H9 (cell line): ENCODE data around the gene PAK1. TPM values are rescaled to one million over a fixed set of nuclear protein-coding genes. Genes with fewer than 3 reads are reported as not detected.

Source experiments
- DNase-seq: peaks from one replicate; pipeline ENCODE4 v3.0.0-alpha.2; 2017
- H2AFZ ChIP-seq: one replicate; pipeline ENCODE4 v1.6.1; 2013; ENCODE audit warnings: mild to moderate bottlenecking, low read length, control low read depth, moderate library complexity
- H2AK5ac ChIP-seq: 2 replicates; pipeline ENCODE4 v1.6.1; 2013; ENCODE audit warnings: low read length, control low read depth, mixed read lengths; ENCODE audit not compliant: insufficient read length
- H2BK120ac ChIP-seq: one replicate; pipeline ENCODE4 v1.6.1; 2013; ENCODE audit warnings: low read depth, mild to moderate bottlenecking, low read length, control low read depth, inconsistent platforms; ENCODE audit not compliant: poor library complexity, severe bottlenecking
- H2BK12ac ChIP-seq: 2 replicates; pipeline ENCODE4 v1.6.1; 2013; ENCODE audit warnings: low read length, control low read depth, mixed read lengths, low read depth; ENCODE audit not compliant: insufficient read length
- H2BK15ac ChIP-seq: 2 replicates; pipeline ENCODE4 v1.6.1; 2013; ENCODE audit warnings: low read depth, low read length, control low read depth
- H2BK20ac ChIP-seq: one replicate; pipeline ENCODE4 v1.6.1; 2013; ENCODE audit warnings: low read depth, mild to moderate bottlenecking, low read length, control low read depth, inconsistent platforms; ENCODE audit not compliant: poor library complexity, severe bottlenecking
- H2BK5ac ChIP-seq: 2 replicates; pipeline ENCODE4 v1.6.1; 2013; ENCODE audit warnings: low read length, control low read depth, mixed read lengths; ENCODE audit not compliant: insufficient read length
- H3K14ac ChIP-seq: 2 replicates; pipeline ENCODE4 v1.6.1; 2013; ENCODE audit warnings: low read length, control low read depth; ENCODE audit not compliant: insufficient read depth
- H3K18ac ChIP-seq: 2 replicates; pipeline ENCODE4 v1.6.1; 2013; ENCODE audit warnings: low read depth, mild to moderate bottlenecking, mixed read lengths, low read length, control low read depth; ENCODE audit not compliant: insufficient read length
- H3K23ac ChIP-seq: 2 replicates; pipeline ENCODE4 v1.6.1; 2013; ENCODE audit warnings: low read length, control low read depth, mixed read lengths, low read depth; ENCODE audit not compliant: insufficient read length
- H3K23me2 ChIP-seq: 2 replicates; pipeline ENCODE4 v1.6.1; 2013; ENCODE audit warnings: low read depth, mild to moderate bottlenecking, mixed read lengths, low read length, control low read depth; ENCODE audit not compliant: insufficient read length, poor library complexity, severe bottlenecking
- H3K27ac ChIP-seq: 2 replicates; pipeline ENCODE4 v1.5.1; 2013; ENCODE audit warnings: low read length, control low read depth, mixed read lengths, low read depth; ENCODE audit not compliant: insufficient read length
- H3K27me3 ChIP-seq: 2 replicates; pipeline ENCODE4 v1.6.1; 2013; ENCODE audit warnings: low read length, control low read depth, inconsistent platforms; ENCODE audit not compliant: insufficient read depth
- H3K4ac ChIP-seq: 2 replicates; pipeline ENCODE4 v1.6.1; 2013; ENCODE audit warnings: low read depth, mild to moderate bottlenecking, control low read depth, inconsistent platforms, low read length, moderate library complexity
- H3K4me1 ChIP-seq: 2 replicates; pipeline ENCODE4 v1.6.1; 2013; ENCODE audit warnings: low read length, control low read depth, inconsistent platforms; ENCODE audit not compliant: insufficient read depth
- H3K4me2 ChIP-seq: 2 replicates; pipeline ENCODE4 v1.6.1; 2013; ENCODE audit warnings: low read length, control low read depth, mixed read lengths; ENCODE audit not compliant: insufficient read length, insufficient read depth
- H3K56ac ChIP-seq: 2 replicates; pipeline ENCODE4 v1.6.1; 2013; ENCODE audit warnings: low read depth, mild to moderate bottlenecking, mixed read lengths, low read length, control low read depth; ENCODE audit not compliant: insufficient read length
- H3K79me1 ChIP-seq: 2 replicates; pipeline ENCODE4 v1.6.1; 2013; ENCODE audit warnings: low read depth, mild to moderate bottlenecking, moderate library complexity, low read length, control low read depth, inconsistent platforms; ENCODE audit not compliant: insufficient read depth, poor library complexity, severe bottlenecking
- H3K79me2 ChIP-seq: 2 replicates; pipeline ENCODE4 v1.6.1; 2013; ENCODE audit warnings: low read length, control low read depth, inconsistent platforms; ENCODE audit not compliant: insufficient read depth
- H3K9ac ChIP-seq: 2 replicates; pipeline ENCODE4 v1.6.1; 2013; ENCODE audit warnings: low read length, control low read depth, mixed read lengths; ENCODE audit not compliant: insufficient read length; ENCODE audit errors: extremely low read depth
- H3K9me3 ChIP-seq: one replicate; pipeline ENCODE4 v1.6.1; 2013; ENCODE audit warnings: low read depth, low read length, inconsistent platforms; ENCODE audit not compliant: control insufficient read depth
- H3T11ph ChIP-seq: one replicate; pipeline ENCODE4 v1.6.1; 2013; ENCODE audit warnings: mild to moderate bottlenecking, low read length, control low read depth, inconsistent platforms
- H4K20me1 ChIP-seq: one replicate; pipeline ENCODE4 v1.6.1; 2013; ENCODE audit not compliant: control insufficient read depth, insufficient read length, insufficient read depth
- H4K5ac ChIP-seq: 2 replicates; pipeline ENCODE4 v1.6.1; 2013; ENCODE audit warnings: low read depth, mild to moderate bottlenecking, mixed read lengths, low read length, control low read depth; ENCODE audit not compliant: insufficient read length
- H4K8ac ChIP-seq: replicated peaks from 2 replicates; pipeline ENCODE4 v1.6.1; 2013; ENCODE audit warnings: low read length, control low read depth, mixed read lengths, low read depth; ENCODE audit not compliant: insufficient read length
- H4K91ac ChIP-seq: 2 replicates; pipeline ENCODE4 v1.6.1; 2013; ENCODE audit warnings: low read depth, mild to moderate bottlenecking, moderate library complexity, mixed read lengths, low read length, control low read depth; ENCODE audit not compliant: insufficient read length
- H3K27ac Mint-ChIP-seq, 3 experiments: 2 replicates in 2 of 3; 3 replicates in 1 of 3; pipeline ENCODE4 v1.8.0; 2020 to 2021; ENCODE audit warnings: mixed read lengths in 3 of 3, mild to moderate bottlenecking in 1 of 3, moderate library complexity in 1 of 3
- H3K27me3 Mint-ChIP-seq: 2 replicates; pipeline ENCODE4 v1.8.0; 2021; ENCODE audit warnings: low read depth, mild to moderate bottlenecking, moderate library complexity, mixed read lengths
- H3K36me3 Mint-ChIP-seq, 3 experiments: 2 replicates in 2 of 3; 3 replicates in 1 of 3; pipeline ENCODE4 v1.8.0; 2020 to 2021; ENCODE audit warnings: low read depth in 3 of 3, mixed read lengths in 3 of 3; ENCODE audit not compliant: insufficient read depth in 1 of 3
- H3K4me1 Mint-ChIP-seq, 2 experiments: 2 replicates each; pipeline ENCODE4 v1.8.0; 2020; ENCODE audit warnings: mixed read lengths in 2 of 2
- H3K4me3 Mint-ChIP-seq, 2 experiments: 2 replicates in 1 of 2; 3 replicates in 1 of 2; pipeline ENCODE4 v1.8.0; 2020 to 2021; ENCODE audit warnings: mild to moderate bottlenecking in 2 of 2, mixed read lengths in 2 of 2, moderate library complexity in 1 of 2
- H3K9me3 Mint-ChIP-seq, 2 experiments: 2 replicates in 1 of 2; 3 replicates in 1 of 2; pipeline ENCODE4 v1.8.0; 2020; ENCODE audit warnings: mild to moderate bottlenecking in 2 of 2, mixed read lengths in 2 of 2, moderate library complexity in 1 of 2
- total RNA-seq: library from RNA; stranded (reverse); gene quantifications from 2 replicates; pipeline ENCODE4 v1.2.1, GENCODE V29; 2021
- TF ChIP-seq, protein P1 (sequence below): fragments of 200-600 bp; sonication (generic); conservative IDR thresholded peaks from 3 replicates; pipeline ENCODE4 v1.8.0; 2021; ENCODE audit warnings: antibody characterized with exemption, mild to moderate bottlenecking

Gene PAK1
- total RNA-seq, 1 experiment from 2014 or later: 122 TPM

DNA sequence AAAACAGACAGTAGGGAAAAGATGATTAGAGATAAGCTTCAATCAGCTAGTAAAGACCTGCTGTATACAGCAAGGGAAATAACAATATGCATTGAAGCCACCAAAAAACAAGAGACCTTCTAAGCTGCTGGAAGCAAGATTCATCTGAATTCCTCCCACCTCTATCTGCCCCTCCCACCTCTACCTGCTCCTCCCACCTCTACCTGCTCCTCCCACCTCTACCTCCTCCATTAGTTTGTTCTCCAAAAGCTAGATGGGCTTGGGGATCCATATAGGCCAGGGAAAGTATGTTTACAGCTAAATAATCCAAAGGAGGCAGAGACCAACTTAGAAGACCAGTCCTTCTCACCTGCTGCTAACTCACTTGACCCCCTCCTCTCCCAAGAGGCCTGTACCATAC, 33.2 kb downstream of the PAK1 start:
- H3K27me3 Mint-ChIP-seq: no peaks in the 10 kb centered on the region
- H3K4me2 ChIP-seq: no peak overlapping the region
- no peak overlapping the region for H2BK12ac ChIP-seq
- H3K79me2 ChIP-seq: peaks cover 26% of the 10 kb centered on the region
- no peak overlapping the region for H2AK5ac ChIP-seq
- H3K9me3 ChIP-seq: no peaks in the 10 kb centered on the region
- no peak overlapping the region for H3K14ac ChIP-seq
- no peaks in the 10 kb centered on the region for H3K79me1 ChIP-seq
- H2AFZ ChIP-seq: no peak overlapping the region
- no peak overlapping the region for H3K56ac ChIP-seq
- H2BK15ac ChIP-seq: no peak overlapping the region
- H4K5ac ChIP-seq: no peak overlapping the region
- no peak overlapping the region for H3K9ac ChIP-seq
- H3K4ac ChIP-seq: no peak overlapping the region
- no peak overlapping the region for H4K8ac ChIP-seq
- no peak overlapping the region for H3K27ac ChIP-seq
- H3K36me3 Mint-ChIP-seq: no peaks in the 10 kb centered on the region
- no peak overlapping the region for H2BK120ac ChIP-seq
- peaks cover 9% of the 10 kb centered on the region for H3K4me1 ChIP-seq
- H2BK20ac ChIP-seq: no peak overlapping the region
- TF ChIP-seq, protein P1, sequence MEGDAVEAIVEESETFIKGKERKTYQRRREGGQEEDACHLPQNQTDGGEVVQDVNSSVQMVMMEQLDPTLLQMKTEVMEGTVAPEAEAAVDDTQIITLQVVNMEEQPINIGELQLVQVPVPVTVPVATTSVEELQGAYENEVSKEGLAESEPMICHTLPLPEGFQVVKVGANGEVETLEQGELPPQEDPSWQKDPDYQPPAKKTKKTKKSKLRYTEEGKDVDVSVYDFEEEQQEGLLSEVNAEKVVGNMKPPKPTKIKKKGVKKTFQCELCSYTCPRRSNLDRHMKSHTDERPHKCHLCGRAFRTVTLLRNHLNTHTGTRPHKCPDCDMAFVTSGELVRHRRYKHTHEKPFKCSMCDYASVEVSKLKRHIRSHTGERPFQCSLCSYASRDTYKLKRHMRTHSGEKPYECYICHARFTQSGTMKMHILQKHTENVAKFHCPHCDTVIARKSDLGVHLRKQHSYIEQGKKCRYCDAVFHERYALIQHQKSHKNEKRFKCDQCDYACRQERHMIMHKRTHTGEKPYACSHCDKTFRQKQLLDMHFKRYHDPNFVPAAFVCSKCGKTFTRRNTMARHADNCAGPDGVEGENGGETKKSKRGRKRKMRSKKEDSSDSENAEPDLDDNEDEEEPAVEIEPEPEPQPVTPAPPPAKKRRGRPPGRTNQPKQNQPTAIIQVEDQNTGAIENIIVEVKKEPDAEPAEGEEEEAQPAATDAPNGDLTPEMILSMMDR: no peak
- H3K23ac ChIP-seq: no peak overlapping the region
- no peak overlapping the region for H4K91ac ChIP-seq
- H3K27me3 ChIP-seq: no peaks in the 10 kb centered on the region
- H3K4me3 Mint-ChIP-seq: no peak overlapping the region
- no peak overlapping the region for H3T11ph ChIP-seq
- H3K27ac Mint-ChIP-seq: no peak overlapping the region
- DNase-seq: peak; percentile 36
- no peak overlapping the region for H2BK5ac ChIP-seq
- H3K23me2 ChIP-seq: no peaks in the 10 kb centered on the region
- H3K9me3 Mint-ChIP-seq: no peaks in the 10 kb centered on the region
- H3K18ac ChIP-seq: no peak overlapping the region
- peaks cover 30 to 56% of the 10 kb centered on the region in 2 experiments for H3K4me1 Mint-ChIP-seq
- H4K20me1 ChIP-seq: no peaks in the 10 kb centered on the region
